GM18508 (cell line): ENCODE measurements around the gene TBR1.

Experiments used
- ATAC-seq: cut with Tn5 transposase; IDR thresholded peaks from one replicate; pipeline ENCODE4 v1.9.1; 2021; ENCODE audit warnings: moderate number of reproducible peaks; ENCODE audit not compliant: insufficient read depth, unreplicated experiment

Gene TBR1

DNA sequence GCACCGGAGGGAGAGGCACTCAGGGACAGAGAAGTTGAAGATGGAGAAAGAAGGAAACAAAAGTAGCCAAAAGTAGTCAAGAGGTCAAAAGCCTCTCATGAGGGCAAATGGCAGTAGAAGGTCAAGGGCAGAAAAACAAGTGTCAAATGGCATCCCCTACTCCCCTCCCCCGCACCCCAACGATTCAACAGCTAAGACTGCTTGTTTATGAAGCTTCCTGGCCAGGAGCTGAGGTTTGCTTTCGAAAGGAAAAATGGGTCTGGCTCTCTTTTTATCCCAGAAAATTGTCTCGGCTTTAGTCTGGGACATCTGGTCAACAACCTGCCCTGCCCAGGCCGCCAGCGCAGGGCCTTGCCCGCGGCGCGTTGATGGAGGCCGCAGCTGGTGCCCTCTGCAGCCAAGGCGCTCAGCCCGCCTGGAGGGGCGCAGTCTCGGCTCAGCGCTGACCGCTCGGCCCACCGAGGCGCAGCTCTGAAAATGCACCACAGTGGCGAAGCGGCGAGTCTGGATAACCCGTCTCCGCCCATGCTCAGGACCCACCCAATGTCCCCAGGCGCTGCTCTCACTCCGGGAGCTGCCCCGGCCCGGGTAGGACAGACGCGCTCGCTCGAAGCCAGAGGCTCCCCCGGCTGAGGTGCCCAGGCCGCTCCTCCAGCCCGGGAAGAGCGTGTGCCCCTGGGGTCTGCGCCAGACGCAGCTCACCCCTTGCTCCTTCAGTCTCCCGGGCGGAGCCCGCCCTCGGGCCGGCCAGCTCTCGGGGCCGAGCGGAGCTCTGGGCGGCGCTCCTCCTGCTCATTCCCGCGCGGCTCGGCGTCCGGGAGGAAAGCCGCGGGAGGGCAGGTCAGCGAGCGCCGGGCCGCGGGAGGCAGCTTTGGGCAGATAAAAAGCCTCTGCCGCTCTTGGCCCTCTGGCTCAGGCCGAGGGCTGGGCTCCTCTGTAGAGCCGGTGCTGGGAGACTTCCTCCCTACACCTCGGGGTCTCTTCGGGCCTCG is 1.8 kb upstream of the TBR1 start:
- no peak for ATAC-seq

DNA sequence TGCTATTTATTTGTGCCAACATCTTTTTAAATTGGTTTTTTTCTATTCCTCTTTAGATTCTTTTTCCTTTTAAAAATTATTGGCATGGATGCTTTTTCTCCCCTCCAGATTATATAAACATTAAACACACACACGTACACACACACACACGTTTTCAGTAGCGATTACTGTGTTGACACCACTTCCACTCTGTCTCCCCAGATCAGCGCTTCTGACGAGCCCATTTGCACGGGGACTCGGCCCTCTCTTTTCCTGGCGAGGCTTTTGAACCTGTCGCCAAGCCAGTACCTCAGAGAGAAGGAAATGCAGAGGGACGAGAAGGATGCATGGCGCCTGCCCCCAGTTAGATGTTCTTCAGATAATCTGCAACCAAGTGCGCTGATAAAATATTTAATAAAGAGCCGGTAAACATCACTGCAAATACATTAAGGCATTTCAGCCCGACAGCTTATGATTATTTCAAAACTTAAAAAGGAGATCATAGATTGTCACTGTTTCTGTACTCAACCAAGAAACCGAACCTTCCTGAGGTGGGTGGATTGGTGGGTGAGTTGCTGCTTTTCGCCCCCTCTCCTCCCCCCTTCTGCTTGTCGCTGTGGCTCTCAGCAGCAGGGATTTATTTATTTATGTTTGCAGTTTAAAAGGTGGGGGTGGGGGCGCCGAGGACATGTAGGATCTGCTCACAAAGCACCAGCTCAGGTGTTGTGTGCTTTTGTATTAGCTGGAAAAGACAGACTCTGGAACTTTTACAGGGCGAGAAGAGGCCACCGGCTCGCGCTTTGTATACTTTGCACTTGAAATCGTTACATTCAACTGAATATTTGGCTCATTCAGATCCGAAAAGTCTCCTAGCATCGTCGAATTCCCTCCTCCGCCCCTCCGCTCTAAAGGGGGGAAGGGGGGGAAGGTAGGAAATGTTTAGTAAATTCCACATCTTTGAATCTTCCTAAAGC is 787 bp upstream of the TBR1 start:
- ATAC-seq = no peak

DNA sequence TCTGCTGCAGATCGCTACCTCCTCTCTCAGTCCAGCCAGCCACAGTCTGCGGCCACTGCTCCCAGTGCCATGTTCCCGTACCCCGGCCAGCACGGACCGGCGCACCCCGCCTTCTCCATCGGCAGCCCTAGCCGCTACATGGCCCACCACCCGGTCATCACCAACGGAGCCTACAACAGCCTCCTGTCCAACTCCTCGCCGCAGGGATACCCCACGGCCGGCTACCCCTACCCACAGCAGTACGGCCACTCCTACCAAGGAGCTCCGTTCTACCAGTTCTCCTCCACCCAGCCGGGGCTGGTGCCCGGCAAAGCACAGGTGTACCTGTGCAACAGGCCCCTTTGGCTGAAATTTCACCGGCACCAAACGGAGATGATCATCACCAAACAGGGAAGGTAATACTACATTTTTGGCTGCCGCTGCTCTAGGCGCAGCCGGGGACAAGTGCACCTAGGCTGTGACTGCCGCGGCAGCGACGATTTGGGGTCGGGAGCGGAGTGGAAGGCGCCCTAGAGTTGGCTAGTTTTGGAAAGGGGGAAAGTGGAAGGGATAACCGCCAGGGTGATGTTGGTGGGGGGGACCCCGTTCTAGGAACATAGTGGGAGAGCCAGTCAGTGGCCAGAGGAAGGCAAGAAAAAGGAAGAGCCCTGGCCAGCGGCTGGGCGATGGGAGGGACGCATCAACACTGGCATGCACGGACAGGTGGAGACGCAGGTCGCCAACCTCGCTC is 776 bp downstream of the TBR1 start:
- ATAC-seq = no peak

DNA sequence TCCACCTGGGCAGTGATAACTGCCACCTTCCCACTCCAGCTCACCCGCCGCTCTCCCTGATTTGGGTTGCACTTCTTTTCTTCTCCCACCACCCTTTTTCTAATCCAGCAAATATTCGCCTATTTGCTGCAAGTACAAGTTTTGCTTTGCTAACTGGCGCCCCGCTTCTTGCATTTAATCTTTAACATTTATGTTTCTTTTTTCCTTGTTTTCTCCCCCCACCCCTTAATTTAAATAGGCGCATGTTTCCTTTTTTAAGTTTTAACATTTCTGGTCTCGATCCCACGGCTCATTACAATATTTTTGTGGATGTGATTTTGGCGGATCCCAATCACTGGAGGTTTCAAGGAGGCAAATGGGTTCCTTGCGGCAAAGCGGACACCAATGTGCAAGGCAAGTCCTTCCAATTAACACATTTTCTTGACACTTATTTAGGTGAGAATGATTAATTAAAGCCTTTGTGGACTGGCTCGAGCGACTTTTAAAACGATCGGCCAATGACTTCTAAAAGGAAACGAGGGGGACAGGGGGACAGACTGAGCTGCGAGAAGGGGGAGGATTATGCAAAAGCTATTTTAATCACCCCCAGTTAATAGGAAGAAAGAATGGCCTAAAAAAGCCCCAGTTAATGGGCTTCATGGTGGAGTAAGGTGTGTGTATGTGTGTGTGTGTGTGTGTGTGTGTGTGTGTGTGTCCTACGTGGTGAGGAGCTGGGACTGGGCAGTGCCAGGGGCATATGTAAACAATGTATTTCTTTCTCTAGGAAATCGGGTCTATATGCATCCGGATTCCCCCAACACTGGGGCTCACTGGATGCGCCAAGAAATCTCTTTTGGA is 1.6 kb downstream of the TBR1 start:
- ATAC-seq = no peak

DNA sequence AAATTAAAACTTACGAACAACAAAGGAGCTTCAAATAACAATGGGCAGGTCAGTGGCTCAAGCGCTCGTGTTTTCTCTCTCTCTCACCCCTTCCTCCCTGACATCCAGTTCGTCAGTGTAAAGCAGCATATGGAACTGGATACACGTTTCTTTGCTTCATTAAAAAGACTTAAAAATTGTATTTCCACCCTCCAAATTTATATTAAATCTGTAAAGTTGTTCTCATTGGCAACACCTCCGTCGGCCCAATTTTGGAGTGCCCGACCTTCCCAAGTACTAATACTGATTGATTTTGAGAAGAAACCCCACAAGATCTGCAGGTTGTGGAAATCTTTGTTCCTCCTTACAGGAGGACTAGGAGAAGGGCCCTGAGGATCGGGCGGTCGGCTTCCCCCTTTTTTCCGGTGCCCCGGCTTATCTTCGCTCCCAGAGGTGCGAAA is 2.2 kb downstream of the TBR1 start:
- ATAC-seq = no peak

DNA sequence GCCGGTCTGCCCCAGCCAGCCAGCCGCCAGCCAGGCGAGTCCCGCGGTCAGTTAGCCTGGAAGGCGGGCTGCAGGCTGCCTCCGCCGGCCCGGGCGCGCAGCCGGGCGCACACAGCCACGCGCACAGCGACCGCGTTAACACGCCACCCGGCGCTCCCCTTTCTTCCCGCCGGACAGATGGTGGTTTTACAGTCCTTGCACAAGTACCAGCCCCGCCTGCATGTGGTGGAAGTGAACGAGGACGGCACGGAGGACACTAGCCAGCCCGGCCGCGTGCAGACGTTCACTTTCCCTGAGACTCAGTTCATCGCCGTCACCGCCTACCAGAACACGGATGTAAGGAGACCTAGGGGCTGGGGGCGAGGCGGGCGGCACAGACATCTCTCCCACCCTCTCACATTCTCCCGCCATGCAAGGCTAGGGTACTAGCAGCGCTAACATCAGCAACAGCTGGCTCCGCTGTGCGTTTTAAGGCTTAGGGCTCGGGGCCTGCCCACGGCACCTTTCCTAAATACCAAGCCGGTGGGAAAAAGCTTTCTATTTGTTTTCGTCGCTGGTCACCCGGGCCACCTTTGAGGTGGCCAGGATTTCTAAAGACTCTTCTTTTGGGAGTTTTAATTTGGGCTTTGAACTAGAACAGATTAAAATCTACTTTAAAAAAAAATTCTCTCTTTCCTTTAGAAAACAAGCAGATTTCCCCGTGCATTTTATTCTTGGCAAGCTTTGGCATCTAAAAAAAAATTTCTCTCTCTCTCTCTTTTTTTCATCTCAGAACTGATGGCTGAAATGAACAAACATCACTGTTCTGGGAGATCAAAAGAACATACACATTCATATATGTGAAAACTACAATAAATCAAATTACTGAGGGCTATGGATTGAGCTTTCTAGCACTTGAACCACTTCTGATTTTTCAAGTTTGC is 2.9 kb downstream of the TBR1 start:
- no peak for ATAC-seq

DNA sequence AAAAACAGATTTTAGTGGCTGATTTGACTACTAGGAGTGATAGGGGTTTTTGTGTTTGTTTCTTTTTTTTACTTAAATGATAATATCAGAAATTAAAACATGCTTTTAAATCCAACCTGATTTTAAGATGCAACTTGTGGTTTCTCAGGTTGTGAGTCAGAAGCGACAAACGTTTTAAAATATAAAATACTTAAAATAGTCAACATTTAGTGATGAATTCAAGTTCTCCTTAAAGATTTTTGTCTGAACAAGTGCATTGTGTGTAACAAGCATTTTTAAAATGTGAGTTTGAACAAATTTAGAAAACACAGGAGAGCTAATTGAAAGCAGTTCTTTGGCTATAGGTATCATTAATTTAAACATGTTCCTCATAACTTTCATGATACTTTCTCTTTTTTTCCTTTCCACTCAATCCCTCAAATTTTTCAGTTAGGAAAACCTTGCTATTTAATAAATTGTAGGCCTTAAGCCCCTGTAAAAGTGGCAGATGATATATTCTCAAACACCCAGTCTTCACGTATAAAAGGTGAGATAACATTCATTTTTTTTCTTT is 3.6 kb downstream of the TBR1 start:
- no peak for ATAC-seq

DNA sequence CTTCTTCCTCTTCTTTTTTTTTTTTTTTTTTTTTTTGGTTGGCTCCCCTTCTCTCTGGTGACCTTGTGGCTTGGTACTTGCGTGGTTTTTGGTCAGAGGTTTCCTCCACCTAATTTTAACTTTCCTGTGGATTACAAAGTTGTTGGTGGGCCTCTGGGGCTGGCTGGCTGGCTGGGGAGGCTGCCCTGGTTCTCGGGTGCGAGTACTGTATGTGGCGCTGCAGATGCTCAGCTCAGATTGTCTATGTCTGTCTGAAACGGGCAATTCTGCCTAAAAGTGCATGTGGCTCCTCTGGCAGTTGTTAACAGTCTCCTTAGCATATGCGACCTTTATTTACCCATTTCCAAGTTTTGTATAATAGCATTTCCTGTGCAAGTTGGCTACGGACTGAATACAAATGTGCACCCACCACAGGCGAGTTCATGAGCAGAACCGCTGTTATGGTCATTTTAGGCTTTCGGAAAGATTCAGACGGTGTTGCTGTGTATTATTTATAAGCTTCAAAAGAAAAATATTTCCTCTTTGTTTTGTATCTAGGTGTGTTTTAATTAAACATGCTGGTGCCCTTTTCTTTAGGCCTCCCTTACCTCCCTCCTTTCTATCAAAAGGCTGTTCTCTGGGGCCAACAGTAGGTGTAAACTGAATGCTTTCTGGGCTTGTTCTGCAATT is 4.4 kb downstream of the TBR1 start:
- ATAC-seq = no peak

DNA sequence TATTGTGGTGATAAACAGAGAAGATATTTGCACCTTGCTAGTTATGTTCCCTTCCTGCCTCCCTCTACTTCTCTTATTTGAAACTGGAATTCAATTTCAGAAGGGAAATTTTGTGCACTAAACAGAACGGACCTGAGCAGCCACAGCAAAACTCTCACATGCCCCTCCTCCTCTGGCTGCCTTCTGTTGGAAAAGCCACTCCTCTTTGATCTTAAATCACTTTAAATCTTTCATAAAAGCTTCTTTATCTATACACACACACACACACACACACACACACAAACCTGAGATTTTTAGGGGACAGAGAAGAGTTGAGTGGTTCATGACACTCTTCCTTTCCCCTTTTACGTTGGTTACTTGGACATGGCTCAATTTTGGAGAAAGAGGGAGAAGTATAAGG is 5.6 kb downstream of the TBR1 start:
- no peak for ATAC-seq

DNA sequence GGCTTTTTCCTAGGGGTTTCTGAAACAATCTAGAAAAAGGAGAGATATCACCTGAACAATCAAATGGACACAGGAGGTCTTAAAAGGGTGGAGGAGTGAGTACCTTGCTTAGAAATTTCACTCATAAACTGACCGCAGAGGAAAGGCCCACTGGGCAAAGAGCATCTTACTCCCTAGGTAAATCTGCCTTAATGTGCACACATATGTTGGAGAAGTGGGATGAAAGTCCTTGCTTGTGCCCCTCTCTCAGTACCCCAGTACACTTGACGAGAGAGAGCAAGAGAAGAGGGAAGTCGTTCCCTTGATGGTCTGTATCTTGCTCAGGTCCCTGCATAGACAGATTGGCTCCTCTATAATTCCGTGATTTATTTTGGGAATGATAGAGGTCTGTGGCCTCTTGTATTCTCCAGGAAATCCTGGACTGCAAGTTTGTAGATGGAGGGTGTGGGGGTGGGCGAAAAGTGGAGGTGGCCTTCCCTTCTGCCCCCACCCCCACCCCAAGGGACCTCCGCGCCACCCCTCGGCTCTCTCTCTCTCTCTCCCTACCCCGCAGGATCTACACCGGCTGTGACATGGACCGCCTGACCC is 6.8 kb downstream of the TBR1 start:
- ATAC-seq = no peak

DNA sequence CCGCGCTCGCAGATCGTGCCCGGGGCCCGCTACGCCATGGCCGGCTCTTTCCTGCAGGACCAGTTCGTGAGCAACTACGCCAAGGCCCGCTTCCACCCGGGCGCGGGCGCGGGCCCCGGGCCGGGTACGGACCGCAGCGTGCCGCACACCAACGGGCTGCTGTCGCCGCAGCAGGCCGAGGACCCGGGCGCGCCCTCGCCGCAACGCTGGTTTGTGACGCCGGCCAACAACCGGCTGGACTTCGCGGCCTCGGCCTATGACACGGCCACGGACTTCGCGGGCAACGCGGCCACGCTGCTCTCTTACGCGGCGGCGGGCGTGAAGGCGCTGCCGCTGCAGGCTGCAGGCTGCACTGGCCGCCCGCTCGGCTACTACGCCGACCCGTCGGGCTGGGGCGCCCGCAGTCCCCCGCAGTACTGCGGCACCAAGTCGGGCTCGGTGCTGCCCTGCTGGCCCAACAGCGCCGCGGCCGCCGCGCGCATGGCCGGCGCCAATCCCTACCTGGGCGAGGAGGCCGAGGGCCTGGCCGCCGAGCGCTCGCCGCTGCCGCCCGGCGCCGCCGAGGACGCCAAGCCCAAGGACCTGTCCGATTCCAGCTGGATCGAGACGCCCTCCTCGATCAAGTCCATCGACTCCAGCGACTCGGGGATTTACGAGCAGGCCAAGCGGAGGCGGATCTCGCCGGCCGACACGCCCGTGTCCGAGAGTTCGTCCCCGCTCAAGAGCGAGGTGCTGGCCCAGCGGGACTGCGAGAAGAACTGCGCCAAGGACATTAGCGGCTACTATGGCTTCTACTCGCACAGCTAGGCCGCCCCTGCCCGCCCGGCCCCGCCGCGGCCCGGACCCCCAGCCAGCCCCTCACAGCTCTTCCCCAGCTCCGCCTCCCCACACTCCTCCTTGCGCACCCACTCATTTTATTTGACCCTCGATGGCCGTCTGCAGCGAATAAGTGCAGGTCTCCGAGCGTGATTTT is 7.6 kb downstream of the TBR1 start:
- ATAC-seq = no peak

DNA sequence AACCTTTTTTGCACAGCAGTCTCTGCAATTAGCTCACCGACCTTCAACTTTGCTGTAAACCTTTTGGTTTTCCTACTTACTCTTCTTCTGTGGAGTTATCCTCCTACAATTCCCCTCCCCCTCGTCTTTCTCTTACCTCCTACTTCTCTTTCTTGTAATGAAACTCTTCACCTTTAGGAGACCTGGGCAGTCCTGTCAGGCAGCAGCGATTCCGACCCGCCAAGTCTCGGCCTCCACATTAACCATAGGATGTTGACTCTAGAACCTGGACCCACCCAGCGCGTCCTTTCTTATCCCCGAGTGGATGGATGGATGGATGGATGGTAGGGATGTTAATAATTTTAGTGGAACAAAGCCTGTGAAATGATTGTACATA is 8.3 kb downstream of the TBR1 start:
- no peak for ATAC-seq

DNA sequence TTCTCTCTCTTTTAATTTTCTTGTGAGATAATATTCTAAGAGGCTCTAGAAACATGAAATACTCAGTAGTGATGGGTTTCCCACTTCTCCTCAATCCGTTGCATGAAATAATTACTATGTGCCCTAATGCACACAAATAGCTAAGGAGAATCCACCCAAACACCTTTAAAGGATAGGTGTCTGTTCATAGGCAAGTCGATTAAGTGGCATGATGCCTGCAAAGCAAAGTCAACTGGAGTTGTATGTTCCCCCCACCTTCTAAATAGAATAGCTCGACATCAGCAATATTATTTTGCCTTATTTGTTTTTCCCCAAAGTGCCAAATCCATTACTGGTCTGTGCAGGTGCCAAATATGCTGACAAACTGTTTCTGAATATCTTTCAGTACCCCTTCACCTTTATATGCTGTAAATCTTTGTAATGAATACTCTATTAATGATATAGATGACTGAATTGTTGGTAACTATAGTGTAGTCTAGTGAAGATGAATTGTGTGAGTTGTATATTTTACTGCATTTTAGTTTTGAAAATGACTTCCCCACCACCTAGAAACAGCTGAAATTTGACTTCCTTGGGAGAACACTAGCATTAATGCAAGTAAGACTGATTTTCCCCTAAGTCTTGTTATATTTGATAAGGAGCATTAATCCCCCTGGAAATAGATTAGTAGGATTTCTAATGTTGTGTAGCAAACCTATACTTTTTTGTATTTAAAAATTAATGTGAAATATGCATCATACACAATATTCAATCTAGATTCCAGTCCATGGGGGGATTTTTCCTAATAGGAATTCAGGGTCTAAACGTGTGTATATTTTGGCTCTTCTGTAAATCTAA is 9.0 kb downstream of the TBR1 start:
- ATAC-seq = no peak

DNA sequence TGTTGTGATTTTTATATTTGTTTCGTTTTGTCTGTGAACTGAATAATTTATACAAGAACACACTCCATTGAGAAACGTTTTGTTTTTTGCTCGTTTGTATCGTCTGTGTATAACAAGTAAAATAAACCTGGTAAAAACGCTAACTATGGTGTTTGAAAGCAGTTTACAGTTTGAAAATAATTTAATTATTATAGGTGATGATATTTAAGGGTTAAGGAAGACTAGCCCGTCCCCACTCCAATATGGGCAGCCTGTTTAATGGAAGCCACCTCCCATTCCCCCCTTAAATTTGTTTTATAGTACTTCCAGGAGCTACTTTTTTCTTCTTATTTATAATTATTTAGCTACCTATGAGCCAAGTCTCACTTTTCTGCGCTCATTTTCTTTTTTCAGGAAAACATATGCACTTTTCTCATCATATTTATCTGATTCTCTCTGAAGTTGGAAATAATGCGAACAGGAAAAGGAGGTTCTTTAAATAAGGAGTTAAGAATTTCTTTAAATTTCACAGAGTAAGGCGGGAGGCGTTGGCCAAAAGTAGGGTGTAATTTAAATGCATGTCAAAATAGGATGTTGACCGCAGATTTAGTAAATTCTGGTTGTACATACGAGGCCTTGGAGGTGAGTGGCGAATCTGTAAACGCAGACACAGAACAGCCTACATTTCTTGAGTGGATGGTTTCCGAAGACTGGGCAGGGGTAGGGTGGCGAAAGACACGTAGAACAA is 9.8 kb downstream of the TBR1 start:
- ATAC-seq = no peak

DNA sequence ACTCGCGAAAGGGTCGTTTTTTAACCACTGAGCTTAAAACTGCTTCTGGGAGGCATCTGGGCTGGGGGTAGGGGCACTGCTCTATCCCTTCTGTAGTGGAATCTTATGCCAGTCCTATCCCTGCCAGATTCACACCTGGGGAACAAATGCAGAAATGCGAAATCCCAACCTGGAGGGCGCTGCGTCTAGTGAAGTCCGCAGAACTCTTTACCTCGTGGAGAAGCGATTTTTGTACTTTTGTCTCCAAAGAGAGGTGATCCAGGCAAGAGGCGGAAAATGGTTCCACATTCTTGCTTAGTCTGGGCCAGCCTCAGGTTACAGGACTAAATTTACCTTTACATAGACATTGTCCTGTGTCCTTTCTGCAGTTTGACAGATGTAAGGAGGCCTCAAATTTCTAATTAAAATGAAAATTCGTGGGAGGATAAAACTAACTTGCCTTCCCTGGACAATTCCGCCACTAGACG is 10.4 kb downstream of the TBR1 start:
- no peak for ATAC-seq
